Activated CD8-positive, alpha-beta memory T cell treated with anti-CD3 and anti-CD28 coated beads, Interleukin-2, amount 50 U/mL, for 1 hour (primary cell): ENCODE measurements around the gene DIS3L2.

Experiments used
- DNase-seq: peaks from one replicate; pipeline ENCODE4 v3.0.0-alpha.2; 2020; ENCODE audit errors: extremely low read depth

DIS3L2 gene

GRCh38 chr2:231955758-231956472 lies 5.6 kb upstream of the DIS3L2 start:
- no peak for DNase-seq

GRCh38 chr2:231957913-231958763 lies 3.4 kb upstream of the DIS3L2 start:
- no peak for DNase-seq

GRCh38 chr2:231960810-231961348 lies 634 bp upstream of the DIS3L2 start:
- DNase-seq, result no peak

GRCh38 chr2:231965102-231965501 lies 3.6 kb downstream of the DIS3L2 start:
- DNase-seq, result no peak

GRCh38 chr2:231966886-231967285 lies 5.4 kb downstream of the DIS3L2 start:
- no peak for DNase-seq

- DNase-seq, result no peak
Measured at GRCh38 chr2:231968820-231969219, 7.3 kb downstream of the DIS3L2 start.

- DNase-seq, result no peak
Measured at GRCh38 chr2:231970461-231970860, 8.9 kb downstream of the DIS3L2 start.

GRCh38 chr2:231975001-231975400 lies 13.5 kb downstream of the DIS3L2 start:
- no peak for DNase-seq

- DNase-seq, result no peak
Measured at GRCh38 chr2:231977430-231977829, 15.9 kb downstream of the DIS3L2 start.

GRCh38 chr2:231984992-231985391 lies 23.5 kb downstream of the DIS3L2 start:
- no peak for DNase-seq

- DNase-seq, result no peak
Measured at GRCh38 chr2:231985823-231986261, 24.3 kb downstream of the DIS3L2 start.

- DNase-seq, result no peak
Measured at GRCh38 chr2:231987124-231987727, 25.7 kb downstream of the DIS3L2 start.

- no peak for DNase-seq
Measured at GRCh38 chr2:231988179-231988866, 26.8 kb downstream of the DIS3L2 start.

GRCh38 chr2:231991664-231992063 lies 30.2 kb downstream of the DIS3L2 start:
- DNase-seq, result no peak

- DNase-seq, result no peak
Measured at GRCh38 chr2:231992888-231993287, 31.4 kb downstream of the DIS3L2 start.

- DNase-seq, result no peak
Measured at GRCh38 chr2:231996797-231997540, 35.5 kb downstream of the DIS3L2 start.

- DNase-seq, result no peak
Measured at GRCh38 chr2:231998046-231998445, 36.5 kb downstream of the DIS3L2 start.

GRCh38 chr2:232000439-232000838 lies 38.9 kb downstream of the DIS3L2 start:
- no peak for DNase-seq

- no peak for DNase-seq
Measured at GRCh38 chr2:232001073-232001472, 39.6 kb downstream of the DIS3L2 start.

GRCh38 chr2:232006253-232006652 lies 44.7 kb downstream of the DIS3L2 start:
- DNase-seq, result no peak
